Ovary (tissue), 9 donors: Measurements from ENCODE around the gene ETFA. TPM values are rescaled to one million over a fixed set of nuclear protein-coding genes. Genes with fewer than 3 reads are reported as not detected.

Source experiments
- DNase-seq, 5 donors: peaks; one replicate each; pipeline ENCODE4 v3.0.0-alpha.2; 2019 to 2020
- H3K27ac ChIP-seq, 2 donors: fragments of 200-600 bp; one replicate each; pipeline versions ENCODE4 v1.5.1 to v1.8.0; 2019 to 2022
- H3K27me3 ChIP-seq: fragments of 200-600 bp; one replicate; pipeline ENCODE4 v1.8.0; 2022
- H3K36me3 ChIP-seq: fragments of 200-600 bp; sonication (generic); one replicate; pipeline ENCODE4 v1.5.1; 2019
- H3K4me1 ChIP-seq: one replicate; pipeline ENCODE4 v1.8.1; 2013; ENCODE audit warnings: mild to moderate bottlenecking, moderate library complexity; ENCODE audit not compliant: insufficient read depth
- H3K4me3 ChIP-seq: fragments of 200-600 bp; sonication (generic); one replicate; pipeline ENCODE4 v1.5.1; 2017
- H3K9me3 ChIP-seq, 2 donors: fragments of 200-600 bp in 1 of 2; sonication (generic) in 1 of 2; one replicate each; pipeline versions ENCODE4 v1.5.1 to v1.8.1; 2013 to 2019; ENCODE audit warnings: mild to moderate bottlenecking in 1 of 2, moderate library complexity in 1 of 2
- CTCF ChIP-seq, 3 donors: fragments of 450-650 bp in 2 of 3; fragments of 200-600 bp in 1 of 3; IDR thresholded peaks; one replicate each; pipeline versions ENCODE4 v1.5.1 to v1.8.0; 2016 to 2022; ENCODE audit warnings: antibody characterized with exemption in 3 of 3, mild to moderate bottlenecking in 1 of 3
- EP300 ChIP-seq: sonication (generic); formaldehyde crosslinking; IDR thresholded peaks from one replicate; pipeline ENCODE4 v1.6.1; 2017; ENCODE audit warnings: antibody characterized with exemption
- POLR2A ChIP-seq: fragments of 450-650 bp; IDR thresholded peaks from one replicate; pipeline ENCODE4 v1.6.1; 2017; ENCODE audit warnings: antibody characterized with exemption, mild to moderate bottlenecking, moderate library complexity
- WGBS, 3 donors: extraction: QIAGEN DNeasy Blood & Tissue Kit in 1 of 3; methylation state at CpG; one replicate each; pipeline versions ENCODE4 v1.1.5 to v1.1.7; 2013 to 2017; 5-methylcytosine and 5-hydroxymethylcytosine counted together
- intact Hi-C, 4 donors: fragments of 100-400 bp; cut with DNase I; formaldehyde crosslinking; loops; one replicate each; pipeline versions ENCODE4 v1.11.0 to v1.15.1; 2022 to 2023
- polyA plus RNA-seq, 2 donors: library from polyadenylated mRNA; stranded (reverse); fragments of 200-250 nt in 1 of 2; fragments of 350-450 nt in 1 of 2; fragmentation: Illumina TruSeq in 1 of 2; extraction: RNeasy Lipid Tissue Mini Kit (QIAGEN cat#74804) in 1 of 2; gene quantifications; one replicate each; pipeline ENCODE4 v1.2.3, GENCODE V29; 2013 to 2014
- total RNA-seq, 7 donors: library from RNA; depleted of rRNA in 2 of 7; stranded (reverse); fragments of >200 nt in 2 of 7; fragmentation: NEBNext Ultra II Directional in 3 of 7; extraction: Animal tissue kit (Norgen Biotek cat#: 25700) in 3 of 7; gene quantifications; one replicate each; pipeline versions ENCODE4 v1.1.0 to v1.2.4, GENCODE V29; 2016 to 2023
- donor health status: DM: no; HTN: no; CAD: no; lungs with moderate emphysema.
- donor health status: DM: no; HTN: no; CAD: no.
- donor health status: Bipolar disorder and iron deficiency.
- donor health status: DM: yes; HTN: yes; CAD: no.
- donor health status: DM: no; HTN: no; CAD: no.
- donor health status: DM: yes; HTN: yes; CAD: no.

Gene ETFA
- total and polyA plus RNA-seq, 9 donors, result 45.8 to 97.4 (median 71.7) TPM

GRCh38 chr15:76335307-76336253, 24.3 kb upstream of the ETFA start:
- Histone ChIP-seq H3K27ac (no peak overlapping the region), H3K36me3 (no peaks in the 10 kb centered on the region), H3K4me1 (peaks cover 10% of the 10 kb centered on the region), H3K4me3 (no peak overlapping the region), H3K9me3 (no peaks in the 10 kb centered on the region), H3K27me3 (peaks cover 20% of the 10 kb centered on the region)
- no peak for TF ChIP-seq EP300
- no peak for TF ChIP-seq POLR2A
- no peak for TF ChIP-seq CTCF (IDR thresholded peaks at IDR 0.05)
- no peak for DNase-seq
- intact Hi-C loops, result no loop called here
- 13 to 14% (median 14%) methylated on average over 39 of the region's 39 CpGs for WGBS, 3 donors

- WGBS, 3 donors, result 19 to 25% (median 20%) methylated on average over 44 of the region's 44 CpGs
- Histone ChIP-seq H3K27me3 (peaks cover 18% of the 10 kb centered on the region), H3K36me3 (no peaks in the 10 kb centered on the region), H3K4me1 (peaks cover 8% of the 10 kb centered on the region), H3K27ac (no peak overlapping the region), H3K9me3 (no peaks in the 10 kb centered on the region), H3K4me3 (no peak overlapping the region)
- no peak for TF ChIP-seq POLR2A
- TF ChIP-seq EP300, result no peak
- no peak for TF ChIP-seq CTCF (IDR thresholded peaks at IDR 0.05)
- no peak for DNase-seq
- intact Hi-C loops, result no loop called here
Measured at GRCh38 chr15:76334438-76335306, 23.4 kb upstream of the ETFA start.

- H3K36me3 ChIP-seq, result no peaks in the 10 kb centered on the region
- DNase-seq, result no peak
- H3K4me3 ChIP-seq, result no peak overlapping the region
- H3K27me3 ChIP-seq, result peaks cover 11% of the 10 kb centered on the region
- H3K27ac ChIP-seq, result no peak overlapping the region
- no peaks in the 10 kb centered on the region for H3K9me3 ChIP-seq
- 35 to 39% (median 37%) methylated on average over 9 of the region's 9 CpGs for WGBS, 3 donors
- H3K4me1 ChIP-seq, result peaks cover 6% of the 10 kb centered on the region
- intact Hi-C loops, result no loop called here
- TF ChIP-seq EP300 (no peak), POLR2A (no peak), CTCF (IDR thresholded peaks at IDR 0.05) (no peak)
Measured at GRCh38 chr15:76333720-76334437, 22.6 kb upstream of the ETFA start.

GRCh38 chr15:76333309-76333708, 22.0 kb upstream of the ETFA start:
- no peak for DNase-seq
- intact Hi-C loops, result no loop called here
- Histone ChIP-seq H3K4me3 (no peak overlapping the region), H3K4me1 (peaks cover 6% of the 10 kb centered on the region), H3K36me3 (no peaks in the 10 kb centered on the region), H3K27ac (no peak overlapping the region), H3K27me3 (peaks cover 7% of the 10 kb centered on the region), H3K9me3 (no peaks in the 10 kb centered on the region)
- WGBS, 3 donors, result 93 to 100% (median 95%) methylated on average over 1 of the region's 1 CpG
- TF ChIP-seq CTCF (IDR thresholded peaks at IDR 0.05), result no peak
- no peak for TF ChIP-seq POLR2A
- TF ChIP-seq EP300, result no peak
